HT-29 (cell line): ENCODE data around the gene PACSIN1. TPM values are rescaled to one million over a fixed set of nuclear protein-coding genes. Genes with fewer than 3 reads are reported as not detected.
"Not testable (repeated sequence)": the region's sequence is repeated elsewhere in the genome, so short reads cannot be mapped to it uniquely, and the experiment has no call there.

Experiments used
- DNase-seq: peaks from one replicate; pipeline ENCODE4 v3.0.0-alpha.2; 2015; ENCODE audit warnings: low spot score
- total RNA-seq: library from RNA; depleted of rRNA; stranded (reverse); fragments of >200 nt; shearing (Covaris generic); gene quantifications from 2 replicates; pipeline ENCODE4 v1.2.3, GENCODE V29; 2014

The PACSIN1 gene
- total RNA-seq, 1 experiment from 2014 or later, result 0.03 TPM

- no peak for DNase-seq
Measured at GRCh38 chr6:34484899-34485298, 19.0 kb downstream of the PACSIN1 start.

GRCh38 chr6:34485321-34486060, 19.6 kb downstream of the PACSIN1 start:
- DNase-seq, result no peak

GRCh38 chr6:34486106-34486740, 20.3 kb downstream of the PACSIN1 start:
- no peak for DNase-seq

GRCh38 chr6:34486886-34487285, 21.0 kb downstream of the PACSIN1 start:
- not testable (repeated sequence) for DNase-seq

- DNase-seq, result no peak
Measured at GRCh38 chr6:34487536-34487935, 21.7 kb downstream of the PACSIN1 start.

GRCh38 chr6:34489207-34489805, 23.4 kb downstream of the PACSIN1 start:
- DNase-seq, result no peak

GRCh38 chr6:34490390-34491090, 24.7 kb downstream of the PACSIN1 start:
- no peak for DNase-seq

- DNase-seq, result no peak
Measured at GRCh38 chr6:34491091-34491430, 25.2 kb downstream of the PACSIN1 start.

GRCh38 chr6:34493344-34493743, 27.5 kb downstream of the PACSIN1 start:
- no peak for DNase-seq

GRCh38 chr6:34494973-34495372, 29.1 kb downstream of the PACSIN1 start:
- DNase-seq, result no peak

GRCh38 chr6:34496103-34496685, 30.3 kb downstream of the PACSIN1 start:
- no peak for DNase-seq

GRCh38 chr6:34497411-34497810, 31.5 kb downstream of the PACSIN1 start:
- DNase-seq, result no peak

GRCh38 chr6:34506718-34507117, 40.8 kb downstream of the PACSIN1 start:
- DNase-seq, result no peak

GRCh38 chr6:34508425-34508824, 42.5 kb downstream of the PACSIN1 start:
- no peak for DNase-seq

GRCh38 chr6:34509782-34510181, 43.9 kb downstream of the PACSIN1 start:
- no peak for DNase-seq

- no peak for DNase-seq
Measured at GRCh38 chr6:34510299-34510698, 44.4 kb downstream of the PACSIN1 start.

GRCh38 chr6:34511214-34511914, 45.5 kb downstream of the PACSIN1 start:
- DNase-seq, result no peak

- DNase-seq, result no peak
Measured at GRCh38 chr6:34511915-34512737, 46.2 kb downstream of the PACSIN1 start.

GRCh38 chr6:34512738-34513115, 46.9 kb downstream of the PACSIN1 start:
- no peak for DNase-seq

GRCh38 chr6:34513646-34514045, 47.8 kb downstream of the PACSIN1 start:
- DNase-seq, result no peak

GRCh38 chr6:34514112-34514511, 48.2 kb downstream of the PACSIN1 start:
- no peak for DNase-seq
